Measurements from ENCODE around the gene TNS4.

GRCh38 chr17:40484973-40485530 is 16.4 kb downstream of the TNS4 start:
- TF ChIP-seq, protein P1, sequence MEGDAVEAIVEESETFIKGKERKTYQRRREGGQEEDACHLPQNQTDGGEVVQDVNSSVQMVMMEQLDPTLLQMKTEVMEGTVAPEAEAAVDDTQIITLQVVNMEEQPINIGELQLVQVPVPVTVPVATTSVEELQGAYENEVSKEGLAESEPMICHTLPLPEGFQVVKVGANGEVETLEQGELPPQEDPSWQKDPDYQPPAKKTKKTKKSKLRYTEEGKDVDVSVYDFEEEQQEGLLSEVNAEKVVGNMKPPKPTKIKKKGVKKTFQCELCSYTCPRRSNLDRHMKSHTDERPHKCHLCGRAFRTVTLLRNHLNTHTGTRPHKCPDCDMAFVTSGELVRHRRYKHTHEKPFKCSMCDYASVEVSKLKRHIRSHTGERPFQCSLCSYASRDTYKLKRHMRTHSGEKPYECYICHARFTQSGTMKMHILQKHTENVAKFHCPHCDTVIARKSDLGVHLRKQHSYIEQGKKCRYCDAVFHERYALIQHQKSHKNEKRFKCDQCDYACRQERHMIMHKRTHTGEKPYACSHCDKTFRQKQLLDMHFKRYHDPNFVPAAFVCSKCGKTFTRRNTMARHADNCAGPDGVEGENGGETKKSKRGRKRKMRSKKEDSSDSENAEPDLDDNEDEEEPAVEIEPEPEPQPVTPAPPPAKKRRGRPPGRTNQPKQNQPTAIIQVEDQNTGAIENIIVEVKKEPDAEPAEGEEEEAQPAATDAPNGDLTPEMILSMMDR (IDR thresholded peaks at IDR 0.05; ENCODE audit: insufficient read depth, low read length), result no peak
- TF ChIP-seq POLR2AphosphoS5 (IDR thresholded peaks at IDR 0.05; ENCODE audit: low read depth) (no peak), GABPA (IDR thresholded peaks at IDR 0.05; ENCODE audit: low read depth) (no peak)

Data from HL-60 (cell line).